Thoracic aorta (tissue), 2 donors: ENCODE measurements around the gene TTN. TPM values are rescaled to one million over a fixed set of nuclear protein-coding genes. Genes with fewer than 3 reads are reported as not detected.

Experiments used
- ATAC-seq: fragments of 150-250 bp; one replicate; pipeline ENCODE4 v1.8.0; 2017; ENCODE audit warnings: low read depth; ENCODE audit not compliant: insufficient number of reproducible peaks, low FRiP score
- DNase-seq: peaks from one replicate; pipeline ENCODE4 v3.0.0-alpha.2; 2020; ENCODE audit warnings: low spot score
- H3K27ac ChIP-seq, 2 donors: fragments of 200-600 bp; sonication (generic); 1 replicate in 1 of 2; 2 replicates in 1 of 2; pipeline ENCODE4 v1.5.1; 2016; ENCODE audit warnings: mild to moderate bottlenecking in 2 of 2, moderate library complexity in 2 of 2
- H3K27me3 ChIP-seq: fragments of 200-600 bp; sonication (generic); replicated peaks from 2 replicates; pipeline ENCODE4 v1.6.0; 2016; ENCODE audit warnings: mild to moderate bottlenecking; ENCODE audit not compliant: insufficient read depth
- H3K36me3 ChIP-seq: fragments of 200-600 bp; sonication (generic); one replicate; pipeline ENCODE4 v1.5.1; 2016
- H3K4me1 ChIP-seq, 2 donors: fragments of 200-600 bp; sonication (generic); 1 replicate in 1 of 2; 2 replicates in 1 of 2; pipeline versions ENCODE4 v1.5.1 to v1.6.0; 2016; ENCODE audit warnings: low read depth in 2 of 2, mild to moderate bottlenecking in 1 of 2; ENCODE audit not compliant: control insufficient read depth in 1 of 2
- H3K4me3 ChIP-seq: fragments of 200-600 bp; sonication (generic); 2 replicates; pipeline ENCODE4 v1.5.1; 2016; ENCODE audit warnings: mild to moderate bottlenecking
- H3K9me3 ChIP-seq: fragments of 200-600 bp; sonication (generic); 2 replicates; pipeline ENCODE4 v1.5.1; 2016
- total RNA-seq, 2 donors: library from RNA; depleted of rRNA; stranded (reverse); fragments of >200 nt; gene quantifications; one replicate each; pipeline versions ENCODE4 v1.1.0 to v1.2.3, GENCODE V29; 2016
- TF ChIP-seq, protein P1 (sequence below): fragments of 200-600 bp; sonication (generic); IDR thresholded peaks from one replicate; pipeline ENCODE4 v1.5.1; 2019; ENCODE audit warnings: antibody characterized with exemption

TTN gene
- total RNA-seq, 2 donors from 2014 or later, result 7.0 to 16.4 TPM

DNA sequence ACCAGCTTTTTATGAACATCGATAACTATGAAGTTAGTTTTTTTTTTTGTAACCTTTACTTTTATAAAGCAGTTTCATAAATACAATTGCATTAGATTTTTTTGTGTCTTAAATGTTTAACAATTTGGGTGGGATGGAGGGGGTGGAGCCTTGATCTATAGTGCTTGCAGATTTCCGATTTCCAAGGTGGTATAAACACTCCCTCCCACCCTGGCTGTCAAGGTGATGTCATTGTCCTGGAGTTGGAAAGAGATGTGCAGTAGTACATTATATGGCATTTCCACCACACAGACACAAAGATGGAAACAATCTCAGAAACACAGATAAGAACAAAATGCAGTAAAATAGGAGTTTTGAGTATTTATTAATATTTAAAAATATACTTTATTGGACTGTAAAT lies 114.4 kb downstream of the TTN start:
- Histone ChIP-seq H3K27me3 (no peaks in the 10 kb centered on the region), H3K9me3 (no peaks in the 10 kb centered on the region), H3K27ac (no peak overlapping the region), H3K36me3 (no peaks in the 10 kb centered on the region), H3K4me1 (no peaks in the 10 kb centered on the region), H3K4me3 (no peak overlapping the region)
- ATAC-seq (no peak), DNase-seq (no peak)
- TF ChIP-seq, protein P1, sequence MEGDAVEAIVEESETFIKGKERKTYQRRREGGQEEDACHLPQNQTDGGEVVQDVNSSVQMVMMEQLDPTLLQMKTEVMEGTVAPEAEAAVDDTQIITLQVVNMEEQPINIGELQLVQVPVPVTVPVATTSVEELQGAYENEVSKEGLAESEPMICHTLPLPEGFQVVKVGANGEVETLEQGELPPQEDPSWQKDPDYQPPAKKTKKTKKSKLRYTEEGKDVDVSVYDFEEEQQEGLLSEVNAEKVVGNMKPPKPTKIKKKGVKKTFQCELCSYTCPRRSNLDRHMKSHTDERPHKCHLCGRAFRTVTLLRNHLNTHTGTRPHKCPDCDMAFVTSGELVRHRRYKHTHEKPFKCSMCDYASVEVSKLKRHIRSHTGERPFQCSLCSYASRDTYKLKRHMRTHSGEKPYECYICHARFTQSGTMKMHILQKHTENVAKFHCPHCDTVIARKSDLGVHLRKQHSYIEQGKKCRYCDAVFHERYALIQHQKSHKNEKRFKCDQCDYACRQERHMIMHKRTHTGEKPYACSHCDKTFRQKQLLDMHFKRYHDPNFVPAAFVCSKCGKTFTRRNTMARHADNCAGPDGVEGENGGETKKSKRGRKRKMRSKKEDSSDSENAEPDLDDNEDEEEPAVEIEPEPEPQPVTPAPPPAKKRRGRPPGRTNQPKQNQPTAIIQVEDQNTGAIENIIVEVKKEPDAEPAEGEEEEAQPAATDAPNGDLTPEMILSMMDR, result no peak

DNA sequence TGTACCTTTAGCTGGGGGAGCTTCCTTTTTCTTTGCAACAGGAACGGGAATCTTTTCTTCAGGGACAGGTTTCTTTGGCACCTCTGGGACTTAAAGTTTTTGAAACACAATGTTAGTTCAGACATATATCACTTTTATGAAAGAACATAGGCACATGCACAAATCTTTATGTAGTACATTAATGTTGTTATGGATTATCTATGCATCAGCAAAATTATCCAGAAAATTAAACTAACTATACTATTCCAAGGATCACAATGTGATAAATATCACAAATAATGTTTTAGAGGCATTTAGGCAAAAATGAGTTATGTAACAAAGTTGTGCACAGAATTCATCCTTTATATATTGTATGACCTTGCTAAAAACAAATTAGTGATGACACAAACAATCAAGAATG lies 117.4 kb downstream of the TTN start:
- Histone ChIP-seq H3K27me3 (no peaks in the 10 kb centered on the region), H3K27ac (no peak overlapping the region), H3K4me3 (no peak overlapping the region), H3K36me3 (no peaks in the 10 kb centered on the region), H3K9me3 (no peaks in the 10 kb centered on the region), H3K4me1 (no peaks in the 10 kb centered on the region)
- ATAC-seq (no peak), DNase-seq (no peak)
- TF ChIP-seq, protein P1, result no peak

- no peaks in the 10 kb centered on the region for H3K27me3 ChIP-seq
- TF ChIP-seq, protein P1, result no peak
- no peak overlapping the region for H3K27ac ChIP-seq
- no peaks in the 10 kb centered on the region for H3K9me3 ChIP-seq
- no peaks in the 10 kb centered on the region for H3K4me1 ChIP-seq
- no peak for DNase-seq
- no peaks in the 10 kb centered on the region for H3K36me3 ChIP-seq
- ATAC-seq, result no peak
- no peak overlapping the region for H3K4me3 ChIP-seq
These were observed 123.3 kb downstream of the TTN start for GRCh38 chr2:178683877-178684276.

DNA sequence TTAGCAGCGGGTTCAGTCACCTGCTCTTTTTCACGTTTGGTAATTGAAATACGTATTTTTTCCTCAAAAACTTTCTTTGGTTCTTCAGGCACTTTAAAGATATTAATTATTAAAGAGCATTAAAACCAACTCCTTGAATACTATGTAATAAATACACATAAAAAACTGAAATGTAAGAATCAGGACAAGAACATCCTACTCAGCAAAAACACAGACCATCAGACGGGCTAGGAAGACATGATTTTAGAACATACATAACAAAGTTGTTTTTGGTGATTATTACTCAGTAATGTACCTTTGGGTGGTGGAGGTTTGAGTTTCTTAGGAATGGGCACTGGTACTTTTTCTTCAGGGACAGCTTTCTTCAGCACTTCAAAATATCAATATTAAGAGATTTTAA lies 126.1 kb downstream of the TTN start:
- no peaks in the 10 kb centered on the region for H3K9me3 ChIP-seq
- no peak overlapping the region for H3K27ac ChIP-seq
- TF ChIP-seq, protein P1, result no peak

DNA sequence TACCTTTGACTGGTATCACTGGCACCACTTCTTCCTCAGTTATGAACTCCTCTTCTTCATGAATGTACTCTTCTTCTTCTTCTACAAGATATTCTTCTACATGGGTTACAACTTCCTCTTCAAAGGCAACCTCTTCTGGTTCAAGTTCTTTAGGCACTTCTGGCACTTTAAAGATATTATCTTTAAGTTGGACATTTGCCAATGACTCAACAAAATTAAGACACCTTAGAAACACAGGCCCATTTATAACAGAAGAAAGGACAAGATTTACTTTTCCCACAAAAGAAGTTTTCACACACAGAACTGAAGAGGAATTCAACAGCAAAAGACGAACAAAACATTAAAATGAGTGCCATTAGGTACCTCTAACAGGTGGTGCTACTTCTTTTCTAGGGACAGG lies 127.3 kb downstream of the TTN start:
- Histone ChIP-seq H3K9me3 (no peaks in the 10 kb centered on the region), H3K27ac (no peak overlapping the region), H3K4me1 (no peaks in the 10 kb centered on the region), H3K36me3 (no peaks in the 10 kb centered on the region), H3K4me3 (no peak overlapping the region), H3K27me3 (no peaks in the 10 kb centered on the region)
- TF ChIP-seq, protein P1, result no peak
- no peak for DNase-seq
- no peak for ATAC-seq

More for the DNA sequence above, 126.1 kb downstream of the TTN start:
- Histone ChIP-seq H3K4me3 (no peak overlapping the region), H3K36me3 (no peaks in the 10 kb centered on the region), H3K4me1 (no peaks in the 10 kb centered on the region), H3K27me3 (no peaks in the 10 kb centered on the region)
- ATAC-seq (no peak), DNase-seq (no peak)
